GM20000 (cell line): Measurements from ENCODE around the gene NCS1.

ENCODE experiments used
- DNase-seq: peaks from one replicate; pipeline ENCODE4 v3.0.0; 2012; ENCODE audit warnings: low spot score
- CTCF ChIP-seq: IDR thresholded peaks from 2 replicates; pipeline ENCODE4 v1.5.1; 2012; ENCODE audit warnings: mild to moderate bottlenecking, control low read depth; ENCODE audit errors: extremely low read depth, missing control alignments

Gene NCS1

GRCh38 chr9:130140706-130141105 lies 31.5 kb upstream of the NCS1 start:
- DNase-seq = no peak
- TF ChIP-seq CTCF = no peak

GRCh38 chr9:130142056-130142455 lies 30.1 kb upstream of the NCS1 start:
- no peak for DNase-seq
- TF ChIP-seq CTCF = no peak

- no peak for TF ChIP-seq CTCF
- no peak for DNase-seq
Observed at GRCh38 chr9:130142641-130143040, 29.6 kb upstream of the NCS1 start.

- TF ChIP-seq CTCF = no peak
- DNase-seq = no peak
Observed at GRCh38 chr9:130143279-130143893, 28.8 kb upstream of the NCS1 start.

GRCh38 chr9:130143958-130144366 lies 28.2 kb upstream of the NCS1 start:
- DNase-seq = no peak
- no peak for TF ChIP-seq CTCF

GRCh38 chr9:130144703-130145102 lies 27.5 kb upstream of the NCS1 start:
- TF ChIP-seq CTCF = no peak

GRCh38 chr9:130145658-130146057 lies 26.5 kb upstream of the NCS1 start:
- no peak for TF ChIP-seq CTCF
- no peak for DNase-seq

More at GRCh38 chr9:130144703-130145102, 27.5 kb upstream of the NCS1 start:
- DNase-seq = no peak
